ENCODE results near the gene GNB1.

GNB1 gene

DNA sequence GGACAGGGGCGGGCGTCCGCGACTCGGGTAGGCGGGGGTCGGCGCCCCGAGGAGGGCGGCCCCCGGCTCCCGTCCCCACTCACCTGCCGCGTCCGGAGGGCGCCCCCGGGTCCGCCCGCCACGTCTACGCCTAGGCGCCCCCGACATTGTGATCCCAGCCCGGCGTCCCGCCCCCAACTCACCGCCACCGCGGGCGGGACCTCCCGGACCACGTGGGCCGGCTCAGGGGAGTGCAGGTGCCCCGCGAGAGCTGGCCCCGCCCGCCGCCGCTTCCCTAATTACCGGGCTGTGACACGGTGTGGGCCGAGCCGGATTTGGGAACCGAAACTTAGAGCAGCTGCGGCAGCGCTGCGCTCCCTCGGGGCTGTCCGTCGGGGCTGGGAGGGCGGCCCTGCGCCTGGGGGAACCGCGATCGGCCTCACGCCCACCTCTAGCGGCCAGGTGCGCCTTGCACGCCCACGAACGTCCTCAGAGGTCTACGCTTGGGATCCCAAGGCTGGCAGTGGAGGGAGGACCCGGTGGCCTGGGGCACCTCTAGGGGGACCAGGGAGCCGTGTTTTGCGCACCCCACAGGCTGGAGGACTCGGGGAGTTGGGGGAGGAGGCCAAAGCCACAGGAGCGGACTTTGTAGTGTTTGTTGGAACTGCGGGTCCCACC lies 112.1 kb downstream of the GNB1 start:
- TF ChIP-seq, protein P1, sequence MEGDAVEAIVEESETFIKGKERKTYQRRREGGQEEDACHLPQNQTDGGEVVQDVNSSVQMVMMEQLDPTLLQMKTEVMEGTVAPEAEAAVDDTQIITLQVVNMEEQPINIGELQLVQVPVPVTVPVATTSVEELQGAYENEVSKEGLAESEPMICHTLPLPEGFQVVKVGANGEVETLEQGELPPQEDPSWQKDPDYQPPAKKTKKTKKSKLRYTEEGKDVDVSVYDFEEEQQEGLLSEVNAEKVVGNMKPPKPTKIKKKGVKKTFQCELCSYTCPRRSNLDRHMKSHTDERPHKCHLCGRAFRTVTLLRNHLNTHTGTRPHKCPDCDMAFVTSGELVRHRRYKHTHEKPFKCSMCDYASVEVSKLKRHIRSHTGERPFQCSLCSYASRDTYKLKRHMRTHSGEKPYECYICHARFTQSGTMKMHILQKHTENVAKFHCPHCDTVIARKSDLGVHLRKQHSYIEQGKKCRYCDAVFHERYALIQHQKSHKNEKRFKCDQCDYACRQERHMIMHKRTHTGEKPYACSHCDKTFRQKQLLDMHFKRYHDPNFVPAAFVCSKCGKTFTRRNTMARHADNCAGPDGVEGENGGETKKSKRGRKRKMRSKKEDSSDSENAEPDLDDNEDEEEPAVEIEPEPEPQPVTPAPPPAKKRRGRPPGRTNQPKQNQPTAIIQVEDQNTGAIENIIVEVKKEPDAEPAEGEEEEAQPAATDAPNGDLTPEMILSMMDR (IDR thresholded peaks at IDR 0.05): no peak
- no peak for DNase-seq (ENCODE audit: low spot score)
- H3K27ac ChIP-seq: peak overlapping the region in 1 of 2 donors; percentile 93
- peak overlapping the region; percentile 80 for H3K4me3 ChIP-seq

DNA sequence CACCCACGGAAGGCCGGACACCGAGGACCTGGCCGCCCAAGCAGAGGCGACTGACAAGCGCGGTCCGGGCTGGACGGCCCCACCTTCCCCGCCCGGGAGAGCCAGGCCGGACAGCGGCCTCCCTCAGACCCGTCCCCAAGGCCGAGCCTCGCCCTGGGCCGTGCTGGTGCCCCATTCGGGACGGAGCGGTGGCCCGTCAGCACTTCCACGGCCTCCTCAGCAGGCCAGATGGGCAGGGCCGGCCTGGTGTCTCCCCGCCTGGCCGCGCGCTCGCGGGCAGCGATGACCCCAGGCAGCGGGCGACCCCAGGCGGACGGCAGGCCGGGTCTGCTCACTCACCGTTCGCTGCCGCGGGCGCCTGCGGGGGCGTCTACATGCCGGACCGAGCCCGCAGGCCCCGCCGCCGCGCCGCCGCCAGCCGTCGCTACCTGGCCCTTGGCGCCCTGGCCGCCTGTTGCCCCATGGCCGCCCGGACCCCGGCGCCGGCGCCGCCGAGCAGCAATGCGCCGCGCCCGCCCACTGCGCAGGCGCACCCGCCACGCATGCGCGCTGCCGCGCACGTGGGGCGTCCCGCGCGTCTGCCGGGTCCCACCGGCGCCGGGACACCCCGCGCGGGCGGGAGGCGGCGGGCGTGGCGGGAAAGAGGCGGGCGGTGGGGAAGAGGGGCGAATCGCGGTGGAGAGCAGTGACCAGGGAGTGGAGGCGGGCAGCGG lies 112.8 kb downstream of the GNB1 start, which contains the start of gene NADK:
Gene NADK, minus strand, starts transcription at position 521 of the 713 bp plus-strand sequence. CDS start 13,064 bp downstream, outside the sequence.
- peak within 1 kb of the TSS; percentile 78 to 93 for H3K27ac ChIP-seq
- no peak for DNase-seq (ENCODE audit: low spot score)
- H3K4me3 ChIP-seq: peak within 1 kb of the TSS; percentile 80
- TF ChIP-seq, protein P1 (IDR thresholded peaks at IDR 0.05): no peak

DNA sequence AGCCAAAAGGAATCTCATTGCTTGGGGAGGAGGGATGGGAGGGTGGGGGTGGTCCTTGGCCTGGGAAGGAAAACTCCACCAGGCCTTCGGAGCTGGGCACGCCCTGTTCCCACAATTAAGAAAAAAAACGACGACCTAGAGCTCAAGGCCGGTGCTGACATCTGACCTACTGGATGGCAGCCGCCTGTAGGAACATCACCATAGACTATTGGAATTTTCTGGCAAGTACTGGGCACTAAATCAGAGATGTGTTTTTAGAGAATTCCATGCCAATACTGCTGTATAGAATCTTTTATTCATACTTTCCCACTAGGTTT lies 113.3 kb downstream of the GNB1 start:
- peak overlapping the region; percentile 80 for H3K4me3 ChIP-seq
- TF ChIP-seq, protein P1 (IDR thresholded peaks at IDR 0.05): no peak
- peak overlapping the region; percentile 78 to 93 for H3K27ac ChIP-seq
- no peak for DNase-seq (ENCODE audit: low spot score)

GRCh38 chr1:1776672-1777582 lies 114.0 kb downstream of the GNB1 start:
- Histone ChIP-seq H3K27ac (peak overlapping the region; percentile 78 to 93), H3K4me3 (peak overlapping the region; percentile 80)
- TF ChIP-seq, protein P1 (IDR thresholded peaks at IDR 0.05): no peak
- DNase-seq (ENCODE audit: low spot score): no peak

GRCh38 chr1:1775327-1776226 lies 115.3 kb downstream of the GNB1 start:
- Histone ChIP-seq H3K4me3 (peak overlapping the region; percentile 80), H3K27ac (peak overlapping the region; percentile 78 to 93)
- no peak for DNase-seq (ENCODE audit: low spot score)
- TF ChIP-seq, protein P1 (IDR thresholded peaks at IDR 0.05): no peak

DNA sequence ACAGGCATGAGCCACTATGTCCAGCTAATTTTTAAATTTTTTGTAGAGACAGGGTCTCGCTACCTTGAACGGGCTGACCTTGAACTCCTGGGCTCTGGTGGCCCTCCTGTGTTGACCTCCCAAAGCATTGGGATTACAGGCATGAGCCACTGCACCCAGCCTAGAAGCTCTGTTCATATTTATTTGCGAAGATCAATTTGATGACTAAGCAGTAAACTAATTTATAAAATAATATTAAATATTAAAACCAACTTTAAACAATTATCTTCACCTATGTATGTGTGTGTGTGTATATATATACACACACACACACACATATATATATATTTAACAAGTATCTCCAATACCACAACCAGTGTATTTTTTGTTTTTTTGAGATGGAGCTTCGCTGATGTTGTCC lies 117.0 kb downstream of the GNB1 start:
- H3K4me3 ChIP-seq: no peak overlapping the region
- no peak for DNase-seq (ENCODE audit: low spot score)
- TF ChIP-seq, protein P1 (IDR thresholded peaks at IDR 0.05): no peak
- no peak overlapping the region for H3K27ac ChIP-seq
